HEK293 (cell line): Measurements from ENCODE around the gene PSG2.
"Not testable (repeated sequence)": the region's sequence is repeated elsewhere in the genome, so short reads cannot be mapped to it uniquely, and the experiment has no call there.

Experiments used
- CTCF ChIP-seq: fragments of 450-650 bp; formaldehyde crosslinking; IDR thresholded peaks from 2 replicates; pipeline ENCODE4 v1.5.1; 2016; ENCODE audit warnings: missing biosample characterization, missing genetic modification characterization
- REST ChIP-seq: fragments of 450-650 bp; formaldehyde crosslinking; IDR thresholded peaks from 2 replicates; pipeline ENCODE4 v1.5.1; 2016; ENCODE audit warnings: missing biosample characterization, missing genetic modification characterization
- TCF7L2 ChIP-seq: IDR thresholded peaks from 2 replicates; pipeline ENCODE4 v1.6.1; 2011; ENCODE audit warnings: low read depth, mild to moderate bottlenecking, inconsistent platforms, low read length, moderate library complexity, borderline replicate concordance
- ZNF18 ChIP-seq: fragments of 450-650 bp; formaldehyde crosslinking; IDR thresholded peaks from 2 replicates; pipeline ENCODE4 v1.5.1; 2016; ENCODE audit warnings: missing biosample characterization, missing genetic modification characterization
- ZNF610 ChIP-seq: fragments of 450-650 bp; formaldehyde crosslinking; IDR thresholded peaks from 2 replicates; pipeline ENCODE4 v1.5.1; 2016; ENCODE audit warnings: missing biosample characterization, missing genetic modification characterization, borderline replicate concordance

- not testable (repeated sequence) for TF ChIP-seq CTCF (tag by site-specific recombination); REST; ZNF18 (tag by site-specific recombination); TCF7L2; ZNF610 (tag by site-specific recombination)
Measured at GRCh38 chr19:43022098-43022497, 60.4 kb downstream of the PSG2 start.
